ENCODE results near the gene PLA2G4E. TPM values are rescaled to one million over a fixed set of nuclear protein-coding genes. Genes with fewer than 3 reads are reported as not detected.

The PLA2G4E gene
- polyA plus RNA-seq, 3 donors: not detected

DNA sequence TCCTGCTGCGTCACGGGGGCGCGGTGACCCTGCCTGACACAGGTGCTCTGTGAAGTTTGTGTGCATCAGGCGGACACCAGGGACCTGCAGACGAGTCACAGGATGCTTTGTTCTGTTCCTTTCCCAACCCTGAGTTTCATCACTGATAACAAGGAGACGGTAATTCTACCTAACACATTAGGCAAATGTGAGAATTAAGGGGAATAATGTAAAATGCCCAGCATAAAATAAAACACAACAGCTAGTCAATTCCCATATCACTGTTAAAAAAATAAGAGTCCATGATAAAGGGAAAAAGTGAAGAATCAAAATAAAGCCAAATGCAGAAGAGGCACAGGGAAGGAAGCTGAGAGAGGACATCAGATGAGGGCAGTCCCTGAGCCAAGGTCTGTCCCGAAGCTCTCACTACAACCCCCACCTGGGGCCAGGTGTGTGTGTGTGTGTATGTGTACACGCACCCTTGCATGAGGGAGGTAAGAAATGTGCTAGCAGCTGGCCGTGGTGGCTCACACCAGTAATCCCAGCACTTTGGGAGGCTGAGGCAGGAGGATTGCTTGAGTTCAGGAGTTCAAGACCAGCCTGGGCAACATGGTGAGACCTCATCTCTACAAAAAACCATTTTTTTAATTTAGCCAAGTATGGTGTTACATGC, 46.0 kb upstream of the PLA2G4E start:
- Histone ChIP-seq H3K79me2 (ENCODE audit: insufficient read depth, low read length) (no peaks in the 10 kb centered on the region), H3K9ac (ENCODE audit: insufficient read depth, low read length, poor library complexity, severe bottlenecking) (no peak overlapping the region), H4K20me1 (ENCODE audit: insufficient read depth, low read length) (no peaks in the 10 kb centered on the region), H3K4me3 (replicated peaks in 1 of 3; ENCODE audit: low read depth in 2 of 3, low read length in 3 of 3) (no peak overlapping the region), H3K4me2 (replicated peaks; ENCODE audit: extremely low read depth, low read length, poor library complexity, severe bottlenecking) (no peak overlapping the region), H3K9me3 (replicated peaks in 1 of 2; ENCODE audit: control insufficient read depth in 1 of 2, insufficient read depth in 1 of 2, low read length in 2 of 2) (no peaks in the 10 kb centered on the region), H2AFZ (ENCODE audit: insufficient read depth, low read depth, low read length, poor library complexity, severe bottlenecking) (no peak overlapping the region), H3K36me3 (replicated peaks in 1 of 2; ENCODE audit: control insufficient read depth in 1 of 2, insufficient read depth in 2 of 2, low read length in 2 of 2) (no peaks in the 10 kb centered on the region), H3K27ac (ENCODE audit: low read depth in 1 of 2, low read length in 2 of 2) (no peak overlapping the region), H3K27me3 (ENCODE audit: control insufficient read depth in 2 of 2, insufficient read depth in 2 of 2, low read length in 2 of 2) (no peaks in the 10 kb centered on the region), H3K4me1 (ENCODE audit: control insufficient read depth in 1 of 2, insufficient read depth in 2 of 2, low read length in 2 of 2) (no peaks in the 10 kb centered on the region)
- Mint-ChIP-seq H3K27me3 (ENCODE audit: low read depth in 3 of 3) (peaks cover 0 to 12% (median 2%) of the 10 kb centered on the region in 3 donors), H3K36me3 (no peaks in the 10 kb centered on the region), H3K4me1 (peaks cover 6% of the 10 kb centered on the region), H3K4me3 (no peak overlapping the region), H3K27ac (no peak overlapping the region), H3K9me3 (peaks cover 2 to 9% (median 6%) of the 10 kb centered on the region in 7 donors)
- TF ChIP-seq, protein P1, sequence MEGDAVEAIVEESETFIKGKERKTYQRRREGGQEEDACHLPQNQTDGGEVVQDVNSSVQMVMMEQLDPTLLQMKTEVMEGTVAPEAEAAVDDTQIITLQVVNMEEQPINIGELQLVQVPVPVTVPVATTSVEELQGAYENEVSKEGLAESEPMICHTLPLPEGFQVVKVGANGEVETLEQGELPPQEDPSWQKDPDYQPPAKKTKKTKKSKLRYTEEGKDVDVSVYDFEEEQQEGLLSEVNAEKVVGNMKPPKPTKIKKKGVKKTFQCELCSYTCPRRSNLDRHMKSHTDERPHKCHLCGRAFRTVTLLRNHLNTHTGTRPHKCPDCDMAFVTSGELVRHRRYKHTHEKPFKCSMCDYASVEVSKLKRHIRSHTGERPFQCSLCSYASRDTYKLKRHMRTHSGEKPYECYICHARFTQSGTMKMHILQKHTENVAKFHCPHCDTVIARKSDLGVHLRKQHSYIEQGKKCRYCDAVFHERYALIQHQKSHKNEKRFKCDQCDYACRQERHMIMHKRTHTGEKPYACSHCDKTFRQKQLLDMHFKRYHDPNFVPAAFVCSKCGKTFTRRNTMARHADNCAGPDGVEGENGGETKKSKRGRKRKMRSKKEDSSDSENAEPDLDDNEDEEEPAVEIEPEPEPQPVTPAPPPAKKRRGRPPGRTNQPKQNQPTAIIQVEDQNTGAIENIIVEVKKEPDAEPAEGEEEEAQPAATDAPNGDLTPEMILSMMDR (IDR thresholded peaks at IDR 0.05): peak; percentile 28
- intact Hi-C loops (cut with micrococcal nuclease): loop anchor here (2.0 kb wide), 1 partner anchor 68 kb away; no protein-coding TSS in a partner anchor
- 10% methylated on average over 4 of the region's 10 CpGs for WGBS (ENCODE audit: insufficient coverage)
- DNase-seq: no peak

DNA sequence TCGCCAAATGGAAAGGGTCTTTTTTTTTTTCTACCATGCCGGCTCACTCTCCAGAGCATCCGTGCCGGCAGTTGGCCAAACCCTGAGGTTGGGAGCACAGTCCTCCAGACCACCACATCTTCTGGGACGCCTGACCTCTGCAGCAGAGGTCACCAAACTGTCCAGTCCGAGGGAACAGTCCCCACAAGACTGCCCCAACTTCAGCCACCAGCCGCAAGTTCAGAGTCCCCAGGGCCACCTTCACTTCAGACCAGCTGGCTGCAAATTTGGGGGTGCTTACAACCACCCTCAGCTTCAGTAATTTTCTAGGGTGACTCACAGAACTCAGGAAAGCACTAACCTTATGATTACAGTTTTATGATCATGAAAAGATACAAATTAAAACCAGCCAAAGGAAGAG, 44.6 kb upstream of the PLA2G4E start:
- H3K4me3 ChIP-seq (replicated peaks in 1 of 3; ENCODE audit: low read depth in 2 of 3, low read length in 3 of 3): no peak overlapping the region
- H3K4me1 Mint-ChIP-seq: peaks cover 6% of the 10 kb centered on the region
- H3K27me3 Mint-ChIP-seq (ENCODE audit: low read depth in 3 of 3): peaks cover 0 to 12% (median 2%) of the 10 kb centered on the region in 3 donors
- peaks cover 2 to 9% (median 6%) of the 10 kb centered on the region in 7 donors for H3K9me3 Mint-ChIP-seq
- H3K27me3 ChIP-seq (ENCODE audit: control insufficient read depth in 2 of 2, insufficient read depth in 2 of 2, low read length in 2 of 2): no peaks in the 10 kb centered on the region
- no peak overlapping the region for H3K27ac Mint-ChIP-seq
- no peak overlapping the region for H3K4me2 ChIP-seq (replicated peaks; ENCODE audit: extremely low read depth, low read length, poor library complexity, severe bottlenecking)
- DNase-seq: no peak
- H3K4me3 Mint-ChIP-seq: no peak overlapping the region
- H3K36me3 Mint-ChIP-seq: no peaks in the 10 kb centered on the region
- H3K36me3 ChIP-seq (replicated peaks in 1 of 2; ENCODE audit: control insufficient read depth in 1 of 2, insufficient read depth in 2 of 2, low read length in 2 of 2): no peaks in the 10 kb centered on the region
- H2AFZ ChIP-seq (ENCODE audit: insufficient read depth, low read depth, low read length, poor library complexity, severe bottlenecking): no peak overlapping the region
- H3K4me1 ChIP-seq (ENCODE audit: control insufficient read depth in 1 of 2, insufficient read depth in 2 of 2, low read length in 2 of 2): no peaks in the 10 kb centered on the region
- no peaks in the 10 kb centered on the region for H3K9me3 ChIP-seq (replicated peaks in 1 of 2; ENCODE audit: control insufficient read depth in 1 of 2, insufficient read depth in 1 of 2, low read length in 2 of 2)
- no peaks in the 10 kb centered on the region for H4K20me1 ChIP-seq (ENCODE audit: insufficient read depth, low read length)
- intact Hi-C loops (cut with micrococcal nuclease): no loop called here
- no peak overlapping the region for H3K9ac ChIP-seq (ENCODE audit: insufficient read depth, low read length, poor library complexity, severe bottlenecking)
- H3K79me2 ChIP-seq (ENCODE audit: insufficient read depth, low read length): no peaks in the 10 kb centered on the region
- 66% methylated on average over 5 of the region's 7 CpGs for WGBS (ENCODE audit: insufficient coverage)
- TF ChIP-seq, protein P1 (IDR thresholded peaks at IDR 0.05): no peak
- H3K27ac ChIP-seq (ENCODE audit: low read depth in 1 of 2, low read length in 2 of 2): no peak overlapping the region

All from CD14-positive monocyte (primary cell).